ENCODE measurements around the gene FNBP1L. TPM values are rescaled to one million over a fixed set of nuclear protein-coding genes. Genes with fewer than 3 reads are reported as not detected.

The FNBP1L gene
- total RNA-seq, 1 experiment from 2014 or later: 119 TPM

- DNase-seq: no peak
- Histone ChIP-seq H2BK20ac (ENCODE audit: low read depth, low read length, poor library complexity, severe bottlenecking) (no peak overlapping the region), H2BK120ac (ENCODE audit: low read depth, low read length, poor library complexity, severe bottlenecking) (no peak overlapping the region), H3K27me3 (ENCODE audit: insufficient read depth, low read length) (no peaks in the 10 kb centered on the region), H4K8ac (replicated peaks; ENCODE audit: insufficient read length, low read depth, low read length) (no peak overlapping the region), H2AK5ac (ENCODE audit: insufficient read length, low read length) (no peak overlapping the region), H2BK5ac (ENCODE audit: insufficient read length, low read length) (no peak overlapping the region), H3K4me2 (ENCODE audit: insufficient read depth, insufficient read length, low read length) (no peak overlapping the region), H3K9me3 (ENCODE audit: control insufficient read depth, low read depth, low read length) (no peaks in the 10 kb centered on the region), H3K4me1 (ENCODE audit: insufficient read depth, low read length) (no peaks in the 10 kb centered on the region; the same call in 1 of the 2 replicates), H4K20me1 (ENCODE audit: control insufficient read depth, insufficient read depth, insufficient read length) (no peaks in the 10 kb centered on the region), H3K79me2 (ENCODE audit: insufficient read depth, low read length) (peaks cover 6% of the 10 kb centered on the region; the same call in 1 of the 2 replicates), H3K9ac (ENCODE audit: extremely low read depth, insufficient read length, low read length) (no peak overlapping the region), H3K18ac (ENCODE audit: insufficient read length, low read depth, low read length) (no peak overlapping the region), H2BK15ac (ENCODE audit: low read depth, low read length) (no peak overlapping the region), H3T11ph (ENCODE audit: low read length) (no peak overlapping the region), H2BK12ac (ENCODE audit: insufficient read length, low read depth, low read length) (no peak overlapping the region), H3K56ac (ENCODE audit: insufficient read length, low read depth, low read length) (no peak overlapping the region), H2AFZ (ENCODE audit: low read length) (no peak overlapping the region), H3K23ac (ENCODE audit: insufficient read length, low read depth, low read length) (no peak overlapping the region), H3K14ac (ENCODE audit: insufficient read depth, low read length) (no peak overlapping the region), H4K91ac (ENCODE audit: insufficient read length, low read depth, low read length) (no peak overlapping the region), H3K27ac (ENCODE audit: insufficient read length, low read depth, low read length) (no peak overlapping the region), H3K4ac (ENCODE audit: low read depth, low read length) (no peak overlapping the region), H3K23me2 (ENCODE audit: insufficient read length, low read depth, low read length, poor library complexity, severe bottlenecking) (no peaks in the 10 kb centered on the region), H4K5ac (ENCODE audit: insufficient read length, low read depth, low read length) (no peak overlapping the region), H3K79me1 (ENCODE audit: insufficient read depth, low read depth, low read length, poor library complexity, severe bottlenecking) (no peaks in the 10 kb centered on the region)
- WGBS (ENCODE audit: extremely low coverage, insufficient read length, low lambda C conversion rate): no CpG with 5 or more reads among the region's 4 CpGs
- peaks cover 7 to 14% of the 10 kb centered on the region in 2 experiments; a peak in 3 of 4 replicates for H3K4me1 Mint-ChIP-seq
- peak overlapping the region in 2 of 3 experiments; percentile 18 to 28; a peak in 3 of 7 replicates for H3K27ac Mint-ChIP-seq
- no peak for TF ChIP-seq CTCF (conservative IDR thresholded peaks at IDR 0.05)
- no peak overlapping the region for H3K4me3 Mint-ChIP-seq
- peaks cover 9 to 37% (median 29%) of the 10 kb centered on the region in 3 experiments; a peak in 6 of 7 replicates for H3K36me3 Mint-ChIP-seq (ENCODE audit: insufficient read depth in 1 of 3, low read depth in 3 of 3)
- no peaks in the 10 kb centered on the region for H3K9me3 Mint-ChIP-seq
- H3K27me3 Mint-ChIP-seq (ENCODE audit: low read depth): no peaks in the 10 kb centered on the region
Observed at GRCh38 chr1:93522721-93523120, 74.8 kb downstream of the FNBP1L start.
